Activated CD8-positive, alpha-beta memory T cell treated with anti-CD3 and anti-CD28 coated beads, Interleukin-2, amount 50 U/mL, for 4 hours (primary cell): Measurements from ENCODE around the gene CADM3.

ENCODE experiments used
- DNase-seq: peaks from one replicate; pipeline ENCODE4 v3.0.0-alpha.2; 2020

CADM3 gene

DNA sequence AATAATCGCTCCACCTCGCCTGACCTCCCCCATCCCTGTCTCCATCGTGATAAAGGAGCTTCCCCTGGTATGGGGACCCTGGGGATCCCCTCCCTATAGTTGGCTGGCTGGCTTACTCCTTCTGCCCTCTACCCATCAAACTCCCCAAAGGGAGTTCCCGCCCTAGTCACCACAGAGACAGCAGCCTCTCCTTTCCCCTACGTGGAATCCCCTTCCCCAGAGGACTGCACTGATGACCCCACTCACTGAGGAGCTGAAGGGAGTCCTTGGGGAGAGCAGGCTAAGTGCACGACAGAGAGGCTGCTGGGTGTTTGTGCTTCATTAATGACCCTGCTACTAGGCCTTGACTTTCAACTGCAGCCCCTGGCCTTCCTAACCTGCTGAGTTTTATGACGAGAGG, 1.9 kb downstream of the CADM3 start:
- DNase-seq, result no peak

DNA sequence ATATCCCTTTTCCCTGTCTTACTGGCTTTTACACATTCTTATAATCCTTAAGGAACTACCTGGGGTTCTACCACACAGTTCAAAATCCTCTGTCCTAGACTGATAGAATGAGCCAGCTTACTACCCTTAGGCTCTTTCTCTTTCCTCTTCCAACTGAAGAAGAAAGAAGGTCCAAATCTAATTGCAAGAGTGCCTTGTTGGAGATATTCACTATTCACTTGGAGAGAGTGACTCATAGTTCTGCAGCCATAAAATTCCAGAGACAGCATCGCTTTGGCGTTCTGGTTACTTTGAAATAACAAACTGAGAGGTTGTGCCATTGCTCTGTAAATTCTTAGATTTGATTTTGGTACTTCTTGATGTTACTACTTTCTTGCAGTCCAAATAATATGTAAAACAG, 4.2 kb downstream of the CADM3 start:
- no peak for DNase-seq

DNA sequence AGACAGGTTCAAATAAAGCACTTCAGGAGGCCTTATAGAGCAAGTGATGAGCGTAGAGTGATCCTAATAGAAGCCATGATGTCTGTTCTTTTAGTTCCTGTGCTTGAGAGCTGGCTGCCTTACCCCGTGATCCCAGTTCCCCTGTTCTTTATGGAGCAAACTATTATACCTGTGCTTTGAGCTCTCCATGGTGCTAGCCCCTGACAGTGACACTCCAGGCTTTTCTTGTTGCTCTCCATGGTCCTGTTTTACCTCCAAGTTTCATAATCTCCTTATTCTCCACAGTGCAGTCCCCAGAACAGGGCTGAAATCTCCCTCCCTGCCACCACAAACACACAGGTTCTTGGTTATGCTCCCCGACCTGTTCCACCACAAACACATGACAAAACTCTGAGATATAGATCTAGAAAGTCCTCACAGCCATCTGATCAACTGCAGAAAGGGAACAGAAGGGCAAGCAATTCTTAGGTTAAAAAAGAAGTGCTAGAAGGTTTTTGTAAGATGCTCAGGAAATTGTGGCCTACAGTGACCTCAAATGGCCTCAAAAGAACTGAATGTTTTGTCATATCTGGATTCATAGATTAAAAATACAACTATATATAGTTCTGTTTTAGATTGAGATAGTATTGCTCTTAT, 6.0 kb downstream of the CADM3 start:
- DNase-seq, result no peak

GRCh38 chr1:159179906-159180305, 8.5 kb downstream of the CADM3 start:
- no peak for DNase-seq

DNA sequence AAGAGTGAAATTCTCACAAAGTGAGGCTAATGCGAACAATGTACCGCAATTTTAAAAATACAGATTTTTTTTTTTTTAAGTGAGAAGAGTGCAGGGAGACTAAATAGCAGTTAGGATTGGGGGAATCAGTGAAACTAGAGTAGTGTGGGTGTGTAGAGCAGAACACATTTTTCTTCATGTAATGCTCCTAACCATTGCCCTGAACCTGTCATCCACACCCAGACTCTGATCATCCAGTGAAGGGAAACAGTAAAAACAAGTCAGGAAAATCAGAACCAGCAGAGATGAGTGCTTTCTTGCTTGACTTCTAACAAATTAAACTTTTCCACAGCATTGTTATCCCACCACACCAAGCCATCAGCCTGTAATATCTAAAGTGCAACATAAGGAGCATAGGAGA, 9.1 kb downstream of the CADM3 start:
- no peak for DNase-seq

DNA sequence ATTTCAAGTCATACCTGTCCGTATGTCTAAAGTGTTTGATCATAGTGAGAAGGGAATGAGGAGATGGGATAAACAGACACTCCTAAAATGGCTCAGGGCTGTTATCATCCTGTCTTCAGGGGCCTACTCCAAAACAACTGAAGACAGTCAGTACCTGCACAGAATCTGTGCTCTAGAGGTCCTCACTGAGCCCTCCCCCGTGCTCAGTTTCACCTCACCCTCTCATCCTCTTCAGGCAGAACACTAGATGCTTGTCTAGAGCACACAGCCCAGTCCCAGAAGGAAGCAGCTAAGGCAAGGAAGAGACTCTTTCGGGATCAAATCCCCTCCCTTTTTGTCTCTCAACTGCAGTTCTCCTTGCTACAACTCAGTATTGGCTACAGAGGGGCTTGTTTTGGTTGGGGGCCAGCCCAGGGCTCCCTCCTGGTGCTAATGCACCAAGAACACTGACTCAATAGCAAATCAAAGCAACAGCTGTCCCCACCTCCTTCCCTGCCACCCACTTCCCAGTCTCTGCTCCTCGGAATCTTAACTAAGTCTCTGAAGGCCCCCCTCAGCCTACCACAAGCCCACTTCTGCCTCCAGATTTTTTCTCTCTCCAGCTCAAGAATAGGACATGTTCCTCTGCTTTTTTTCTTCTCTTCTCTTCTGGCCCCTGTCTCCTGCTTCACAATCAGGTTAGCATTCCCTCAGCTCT, 10.1 kb downstream of the CADM3 start:
- no peak for DNase-seq

- DNase-seq, result no peak
These were observed 12.8 kb downstream of the CADM3 start for GRCh38 chr1:159184201-159184600.

GRCh38 chr1:159185121-159185520, 13.7 kb downstream of the CADM3 start:
- DNase-seq, result no peak

DNA sequence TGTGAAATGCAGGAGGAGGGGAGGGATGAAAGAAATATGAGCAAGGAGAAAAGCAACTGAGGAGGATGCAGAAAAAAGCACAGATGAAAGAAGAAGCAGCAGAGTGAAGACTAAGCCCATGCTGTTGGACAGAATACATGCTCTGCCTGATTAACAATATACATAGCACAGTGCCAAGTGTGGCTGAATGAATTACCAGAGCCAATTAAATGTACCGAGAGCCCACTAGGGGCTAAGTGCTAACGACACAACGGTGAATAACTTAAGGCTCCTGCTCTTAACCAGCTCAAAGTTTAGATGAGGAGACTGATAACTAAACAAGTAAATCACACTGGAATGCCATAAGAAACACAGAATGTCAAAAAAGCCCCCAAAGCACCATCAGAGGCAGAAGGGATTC, 15.6 kb downstream of the CADM3 start:
- no peak for DNase-seq

DNA sequence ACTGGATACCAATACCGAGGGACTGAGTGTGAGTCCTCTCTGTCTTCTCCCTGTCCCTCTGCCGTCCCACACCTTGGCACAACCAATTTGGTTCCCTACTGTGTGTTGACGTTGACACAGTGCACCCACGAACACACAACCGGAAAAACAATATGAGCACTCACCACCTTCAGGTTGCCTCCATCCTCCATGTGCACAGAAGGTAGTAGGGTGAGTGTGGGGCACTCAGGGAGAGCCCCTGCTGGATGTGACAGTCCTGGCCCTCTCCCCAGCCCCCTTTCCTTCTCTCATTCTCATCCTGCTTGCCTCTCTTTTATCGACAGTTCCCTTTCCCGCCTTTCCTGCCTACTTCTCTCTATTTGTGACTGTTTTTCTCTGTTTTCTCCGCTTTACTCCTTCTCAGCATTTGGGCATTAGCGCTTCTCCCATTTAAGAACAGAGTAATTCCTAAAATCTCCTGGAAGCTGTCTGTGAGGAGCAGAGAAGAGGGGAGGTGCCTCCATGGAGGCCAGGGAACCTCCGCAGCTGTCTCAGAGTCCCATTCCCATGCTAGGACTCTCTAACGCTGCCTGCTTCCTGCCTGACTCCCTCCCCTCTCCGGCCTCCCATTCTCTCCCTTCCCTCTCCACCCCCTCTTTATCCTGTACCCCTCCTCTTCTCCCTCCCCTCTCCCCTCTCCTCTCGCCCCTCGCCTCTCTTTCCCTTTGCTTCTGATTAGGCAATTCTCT, 16.4 kb downstream of the CADM3 start:
- no peak for DNase-seq

- DNase-seq, result no peak
These were observed 17.0 kb downstream of the CADM3 start for GRCh38 chr1:159188375-159188788.

- no peak for DNase-seq
These were observed 19.0 kb downstream of the CADM3 start for GRCh38 chr1:159190441-159190840.

- DNase-seq, result no peak
These were observed 25.1 kb downstream of the CADM3 start for GRCh38 chr1:159196543-159196942.

GRCh38 chr1:159197561-159198557, 26.4 kb downstream of the CADM3 start:
- DNase-seq, result peak; percentile 29

DNA sequence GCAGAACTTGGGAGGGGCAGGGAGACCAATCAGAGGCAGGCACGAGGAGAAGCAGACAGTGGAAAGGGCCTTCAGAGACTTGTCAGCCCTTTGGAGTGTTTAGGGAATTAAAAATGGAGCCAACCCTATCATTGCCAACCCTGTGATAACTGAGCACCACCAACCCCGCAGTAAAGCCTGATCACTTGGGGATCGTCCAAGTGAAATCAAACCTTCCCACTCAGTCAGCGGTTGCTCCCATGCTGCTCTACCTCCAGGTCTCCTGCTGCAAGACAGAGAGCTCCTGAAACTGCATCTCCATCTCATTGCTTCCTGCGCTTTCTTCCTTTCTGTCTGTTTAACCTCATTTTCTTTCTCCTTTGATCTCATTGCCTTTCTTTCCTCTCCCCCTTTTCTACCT, 28.5 kb downstream of the CADM3 start:
- no peak for DNase-seq

DNA sequence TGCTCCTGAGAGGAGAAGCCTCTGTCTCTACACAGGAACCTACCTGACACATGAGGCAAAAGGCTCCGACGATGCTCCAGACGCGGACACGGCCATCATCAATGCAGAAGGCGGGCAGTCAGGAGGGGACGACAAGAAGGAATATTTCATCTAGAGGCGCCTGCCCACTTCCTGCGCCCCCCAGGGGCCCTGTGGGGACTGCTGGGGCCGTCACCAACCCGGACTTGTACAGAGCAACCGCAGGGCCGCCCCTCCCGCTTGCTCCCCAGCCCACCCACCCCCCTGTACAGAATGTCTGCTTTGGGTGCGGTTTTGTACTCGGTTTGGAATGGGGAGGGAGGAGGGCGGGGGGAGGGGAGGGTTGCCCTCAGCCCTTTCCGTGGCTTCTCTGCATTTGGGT, 29.4 kb downstream of the CADM3 start:
- no peak for DNase-seq

GRCh38 chr1:159201642-159202041, 30.2 kb downstream of the CADM3 start:
- no peak for DNase-seq

GRCh38 chr1:159203610-159204009, 32.2 kb downstream of the CADM3 start:
- DNase-seq, result no peak

DNA sequence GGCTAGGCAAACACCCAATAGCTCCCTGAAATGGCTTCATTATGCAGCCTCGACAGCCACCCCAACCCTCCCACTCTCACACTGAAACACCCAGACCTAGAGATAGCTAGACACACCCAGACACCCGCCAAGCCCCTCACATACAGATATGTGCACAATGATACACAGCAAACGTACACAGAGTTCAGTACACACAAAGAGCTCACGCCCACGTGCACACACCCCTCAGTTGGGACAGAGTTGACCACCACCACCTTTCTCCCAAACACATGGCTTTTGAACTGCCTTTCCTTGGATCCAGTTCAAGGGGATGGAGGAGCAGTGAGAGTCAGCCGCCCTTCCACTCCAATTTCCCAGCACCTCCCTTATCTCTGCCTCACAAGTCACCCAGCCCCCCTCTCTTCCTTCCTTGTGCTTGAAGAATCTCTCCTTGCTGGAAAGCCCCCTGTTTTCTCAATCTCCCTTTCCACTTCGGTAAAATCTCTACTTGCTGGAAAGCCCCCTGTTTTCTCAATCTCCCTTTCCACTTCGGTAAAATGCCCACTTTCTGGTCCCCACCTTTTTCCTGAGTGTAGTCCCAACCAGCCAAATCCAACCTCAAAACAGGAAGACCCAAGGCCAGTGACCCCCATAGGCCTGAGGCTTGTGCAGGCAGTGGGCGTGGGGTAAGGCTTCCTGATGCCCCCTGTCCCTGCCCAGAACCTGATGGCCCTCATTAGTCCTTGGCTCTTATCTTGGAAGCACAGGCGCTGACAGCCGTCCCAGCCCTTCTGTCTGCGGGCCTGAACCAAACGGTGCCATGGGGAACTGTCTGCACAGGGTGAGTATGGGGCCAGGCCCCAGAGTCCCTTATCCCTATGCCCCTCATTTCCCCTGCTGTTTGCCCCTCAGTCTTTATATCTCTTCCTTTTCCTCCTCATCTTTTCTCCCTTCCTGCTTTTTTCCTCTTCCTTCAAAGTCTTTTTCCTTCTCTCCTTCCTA, 33.0 kb downstream of the CADM3 start, which contains the start of gene ACKR1:
TSS of gene ACKR1 (plus strand) at position 715 of the 981 bp plus-strand sequence. CDS start at position 800, 85 bp downstream.
- no peak for DNase-seq

- no peak for DNase-seq
These were observed 33.8 kb downstream of the CADM3 start for GRCh38 chr1:159205225-159205624.

DNA sequence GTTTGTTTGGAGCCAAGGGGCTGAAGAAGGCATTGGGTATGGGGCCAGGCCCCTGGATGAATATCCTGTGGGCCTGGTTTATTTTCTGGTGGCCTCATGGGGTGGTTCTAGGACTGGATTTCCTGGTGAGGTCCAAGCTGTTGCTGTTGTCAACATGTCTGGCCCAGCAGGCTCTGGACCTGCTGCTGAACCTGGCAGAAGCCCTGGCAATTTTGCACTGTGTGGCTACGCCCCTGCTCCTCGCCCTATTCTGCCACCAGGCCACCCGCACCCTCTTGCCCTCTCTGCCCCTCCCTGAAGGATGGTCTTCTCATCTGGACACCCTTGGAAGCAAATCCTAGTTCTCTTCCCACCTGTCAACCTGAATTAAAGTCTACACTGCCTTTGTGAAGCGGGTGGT, 34.7 kb downstream of the CADM3 start:
- DNase-seq, result no peak

- DNase-seq, result no peak
These were observed 35.7 kb downstream of the CADM3 start for GRCh38 chr1:159207080-159207479.
